OCI-LY7 (cell line): ENCODE results near the gene UVRAG. TPM values are rescaled to one million over a fixed set of nuclear protein-coding genes. Genes with fewer than 3 reads are reported as not detected.

Experiments
- BruUV-seq: library from RNA; stranded (reverse); fragments of 400-500 nt; replicated peaks from 2 replicates; lab custom pipeline; 2021; lab: Mats Ljungman, UMichigan
- CTCF ChIA-PET: fragments of 300-600 bp; sonication (Branson Sonifier 250); formaldehyde crosslinking; loops from one replicate; lab custom pipeline; 2022; ENCODE audit warnings: antibody characterized with exemption; ENCODE audit not compliant: unreplicated experiment; lab: Charles Lee
- POLR2A ChIA-PET: fragments of 300-600 bp; sonication (Branson Sonifier 250); formaldehyde crosslinking; loops from one replicate; lab custom pipeline; 2022; ENCODE audit warnings: antibody characterized with exemption; lab: Charles Lee
- DNase-seq: peaks from one replicate; pipeline ENCODE4 v3.0.0-alpha.2; 2015; ENCODE audit warnings: low spot score
- H2AFZ ChIP-seq: fragments of 200-600 bp; sonication (generic), shearing (Covaris generic); 2 replicates; pipeline ENCODE4 v1.6.1; 2014; ENCODE audit warnings: mild to moderate bottlenecking, antibody characterized with exemption, low read length, moderate library complexity
- H3K27ac ChIP-seq: fragments of 200-600 bp; sonication (generic); 2 replicates; pipeline ENCODE4 v1.5.1; 2014; ENCODE audit warnings: mixed run types, low read depth, mild to moderate bottlenecking, moderate library complexity, low read length, inconsistent platforms; ENCODE audit not compliant: poor library complexity, severe bottlenecking
- H3K36me3 ChIP-seq: fragments of 200-600 bp; sonication (generic); 2 replicates; pipeline ENCODE4 v1.6.1; 2014; ENCODE audit warnings: mild to moderate bottlenecking, antibody characterized with exemption, low read length, moderate library complexity, mixed read lengths; ENCODE audit not compliant: insufficient read depth
- H3K4me1 ChIP-seq: fragments of 200-600 bp; sonication (generic); 2 replicates; pipeline ENCODE4 v1.5.1; 2014; ENCODE audit warnings: mild to moderate bottlenecking, low read length; ENCODE audit not compliant: insufficient read depth, poor library complexity, severe bottlenecking
- H3K4me2 ChIP-seq: fragments of 200-600 bp; sonication (generic); 2 replicates; pipeline ENCODE4 v1.6.1; 2014; ENCODE audit warnings: mild to moderate bottlenecking, low read length
- H3K4me3 ChIP-seq: fragments of 200-600 bp; sonication (generic); 2 replicates; pipeline ENCODE4 v1.5.1; 2014; ENCODE audit warnings: mild to moderate bottlenecking, low read depth, low read length; ENCODE audit not compliant: poor library complexity, severe bottlenecking
- H3K79me2 ChIP-seq: fragments of 200-600 bp; sonication (generic); 2 replicates; pipeline ENCODE4 v1.6.1; 2016; ENCODE audit warnings: low read depth, mild to moderate bottlenecking, low read length, moderate library complexity, mixed read lengths; ENCODE audit not compliant: insufficient read depth
- H3K9me2 ChIP-seq: fragments of 200-600 bp; sonication (generic); 2 replicates; pipeline ENCODE4 v1.6.1; 2016; ENCODE audit warnings: mild to moderate bottlenecking, low read length, mixed read lengths; ENCODE audit not compliant: insufficient read depth
- H3K9me3 ChIP-seq: fragments of 200-600 bp; sonication (generic); 2 replicates; pipeline ENCODE4 v1.6.1; 2014; ENCODE audit warnings: mild to moderate bottlenecking, mixed run types, low read length, mixed read lengths
- H4K20me1 ChIP-seq: fragments of 200-600 bp; sonication (generic); 2 replicates; pipeline ENCODE4 v1.6.1; 2014; ENCODE audit warnings: mild to moderate bottlenecking, antibody characterized with exemption, low read length, moderate library complexity, mixed read lengths; ENCODE audit not compliant: insufficient read depth
- EZH2phosphoT487 ChIP-seq: fragments of 200-600 bp; sonication (generic); IDR thresholded peaks from 2 replicates; pipeline ENCODE4 v1.6.1; 2018; ENCODE audit warnings: low read depth, borderline replicate concordance, mild to moderate bottlenecking, mixed run types, antibody characterized with exemption, low read length, moderate library complexity, mixed read lengths
- intact Hi-C: fragments of 100-400 bp; cut with micrococcal nuclease; formaldehyde crosslinking; loops from one replicate; pipeline ENCODE4 v1.10.0; 2022; ENCODE audit not compliant: unreplicated experiment
- total RNA-seq, 2 experiments: library from RNA; depleted of rRNA in 1 of 2; stranded (reverse); fragments of >200 nt in 1 of 2; shearing (Covaris generic) in 1 of 2; gene quantifications; 2 replicates each; pipeline ENCODE4 v1.2.3, GENCODE V29; 2014 to 2022
- TF ChIP-seq, protein P1 (sequence below): fragments of 200-600 bp; sonication (generic); conservative IDR thresholded peaks from 2 replicates; pipeline ENCODE4 v1.5.1; 2014; ENCODE audit warnings: mild to moderate bottlenecking, antibody characterized with exemption, low read length, moderate library complexity, mixed read lengths

UVRAG gene
- total RNA-seq, 2 experiments from 2014 or later, result 43.7 to 73.3 TPM

DNA sequence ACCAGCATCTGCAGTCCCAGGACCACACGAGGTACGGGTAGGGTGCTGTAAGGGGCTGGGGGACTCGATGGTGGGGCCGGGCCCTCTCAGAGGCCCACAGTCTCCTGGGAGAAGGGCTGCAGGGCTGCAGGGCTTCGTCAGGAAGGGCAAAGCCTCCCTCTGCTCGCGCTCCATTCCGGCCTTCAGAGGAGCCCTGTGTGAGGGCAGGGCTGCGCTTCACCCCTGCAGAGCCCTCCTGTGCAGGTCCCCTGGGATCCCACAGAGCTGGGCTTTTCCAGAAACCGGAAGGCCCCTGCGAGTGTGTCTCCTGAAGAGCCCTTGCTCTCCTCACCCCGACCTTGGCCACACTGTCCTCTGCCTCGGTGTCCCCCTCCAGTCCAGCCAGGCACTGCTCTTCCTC lies 364.1 kb downstream of the UVRAG start:
- H3K36me3 ChIP-seq, result no peaks in the 10 kb centered on the region
- no peak overlapping the region for H3K27ac ChIP-seq
- no peak overlapping the region for H2AFZ ChIP-seq
- TF ChIP-seq EZH2phosphoT487, result no peak
- TF ChIP-seq, protein P1, sequence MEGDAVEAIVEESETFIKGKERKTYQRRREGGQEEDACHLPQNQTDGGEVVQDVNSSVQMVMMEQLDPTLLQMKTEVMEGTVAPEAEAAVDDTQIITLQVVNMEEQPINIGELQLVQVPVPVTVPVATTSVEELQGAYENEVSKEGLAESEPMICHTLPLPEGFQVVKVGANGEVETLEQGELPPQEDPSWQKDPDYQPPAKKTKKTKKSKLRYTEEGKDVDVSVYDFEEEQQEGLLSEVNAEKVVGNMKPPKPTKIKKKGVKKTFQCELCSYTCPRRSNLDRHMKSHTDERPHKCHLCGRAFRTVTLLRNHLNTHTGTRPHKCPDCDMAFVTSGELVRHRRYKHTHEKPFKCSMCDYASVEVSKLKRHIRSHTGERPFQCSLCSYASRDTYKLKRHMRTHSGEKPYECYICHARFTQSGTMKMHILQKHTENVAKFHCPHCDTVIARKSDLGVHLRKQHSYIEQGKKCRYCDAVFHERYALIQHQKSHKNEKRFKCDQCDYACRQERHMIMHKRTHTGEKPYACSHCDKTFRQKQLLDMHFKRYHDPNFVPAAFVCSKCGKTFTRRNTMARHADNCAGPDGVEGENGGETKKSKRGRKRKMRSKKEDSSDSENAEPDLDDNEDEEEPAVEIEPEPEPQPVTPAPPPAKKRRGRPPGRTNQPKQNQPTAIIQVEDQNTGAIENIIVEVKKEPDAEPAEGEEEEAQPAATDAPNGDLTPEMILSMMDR, result no peak
- DNase-seq, result no peak
- no peaks in the 10 kb centered on the region for H3K9me2 ChIP-seq
- H3K4me1 ChIP-seq, result no peaks in the 10 kb centered on the region
- H3K4me3 ChIP-seq, result no peak overlapping the region
- H3K4me2 ChIP-seq, result no peak overlapping the region
- POLR2A ChIA-PET, result no interaction called here
- no peaks in the 10 kb centered on the region for H3K9me3 ChIP-seq
- BruUV-seq, result no TSS peak
- CTCF ChIA-PET, result interaction anchor here (1.1 kb wide), 1 partner anchor 22 kb away, joined by 3 read pairs; no protein-coding TSS in a partner anchor
- H4K20me1 ChIP-seq, result no peaks in the 10 kb centered on the region
- intact Hi-C loops, result no loop called here
- no peaks in the 10 kb centered on the region for H3K79me2 ChIP-seq

DNA sequence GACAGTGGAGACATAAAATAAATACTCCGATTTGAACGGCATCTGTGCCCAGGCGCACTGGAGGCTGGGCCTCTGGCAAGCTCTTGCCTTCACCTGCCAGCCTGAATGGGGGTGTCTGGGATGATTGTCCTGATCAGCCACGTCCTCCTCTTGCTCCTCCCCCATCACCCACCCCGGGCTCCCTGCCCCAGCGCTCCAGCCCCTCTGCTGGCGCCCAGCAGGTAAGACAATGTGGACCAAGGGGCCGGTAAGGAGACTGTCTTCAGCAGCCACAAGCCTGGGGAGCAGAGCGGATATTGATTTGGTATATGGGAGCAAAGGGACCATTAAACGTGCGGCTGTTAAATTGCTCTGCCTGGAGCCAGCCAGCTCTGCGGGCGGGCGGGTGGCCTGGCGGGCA lies 366.4 kb downstream of the UVRAG start:
- ChIA-PET POLR2A (no interaction called here), CTCF (no interaction called here)
- no peaks in the 10 kb centered on the region for H3K36me3 ChIP-seq
- no peak overlapping the region for H3K4me2 ChIP-seq
- H3K27ac ChIP-seq, result no peak overlapping the region
- H3K9me3 ChIP-seq, result no peaks in the 10 kb centered on the region
- no peaks in the 10 kb centered on the region for H3K4me1 ChIP-seq
- H3K79me2 ChIP-seq, result no peaks in the 10 kb centered on the region
- intact Hi-C loops, result no loop called here
- no peak overlapping the region for H2AFZ ChIP-seq
- DNase-seq, result no peak
- no peaks in the 10 kb centered on the region for H4K20me1 ChIP-seq
- BruUV-seq, result no TSS peak
- no peaks in the 10 kb centered on the region for H3K9me2 ChIP-seq
- no peak overlapping the region for H3K4me3 ChIP-seq
- TF ChIP-seq, protein P1, result no peak
- no peak for TF ChIP-seq EZH2phosphoT487

DNA sequence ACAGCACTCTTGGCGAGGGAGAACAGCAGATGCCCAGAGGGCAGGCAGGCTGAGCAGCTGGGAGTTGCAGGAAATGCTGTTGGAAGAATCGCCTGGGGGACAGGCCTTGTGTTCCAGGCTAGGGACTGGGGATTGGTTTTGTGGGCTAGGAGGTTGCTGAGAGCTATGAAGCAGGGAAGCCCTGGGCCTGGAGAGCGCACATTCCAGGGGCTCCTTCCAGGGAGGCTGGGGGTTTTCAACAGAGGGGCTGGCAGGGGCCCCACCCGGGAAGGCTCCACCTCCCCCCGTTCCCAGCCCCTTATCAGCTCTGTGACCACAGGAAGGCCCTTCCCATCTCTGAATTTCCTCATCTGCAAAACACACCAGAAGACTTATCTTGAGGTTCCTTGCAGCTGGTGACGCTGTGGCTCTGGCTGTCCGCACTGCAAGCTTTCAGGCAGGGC lies 369.6 kb downstream of the UVRAG start:
- BruUV-seq, result no TSS peak
- intact Hi-C loops, result no loop called here
- H3K4me3 ChIP-seq, result no peak overlapping the region
- ChIA-PET POLR2A (no interaction called here), CTCF (interaction anchor here (0.5 kb wide), 1 partner anchor 624 kb away, joined by 6 read pairs; no protein-coding TSS in a partner anchor)
- no peak for DNase-seq
- H3K79me2 ChIP-seq, result no peaks in the 10 kb centered on the region
- no peaks in the 10 kb centered on the region for H4K20me1 ChIP-seq
- no peaks in the 10 kb centered on the region for H3K9me3 ChIP-seq
- TF ChIP-seq, protein P1, result no peak
- TF ChIP-seq EZH2phosphoT487, result no peak
- no peaks in the 10 kb centered on the region for H3K9me2 ChIP-seq
- no peak overlapping the region for H2AFZ ChIP-seq
- no peak overlapping the region for H3K27ac ChIP-seq
- H3K4me1 ChIP-seq, result no peaks in the 10 kb centered on the region
- H3K4me2 ChIP-seq, result no peak overlapping the region
- no peaks in the 10 kb centered on the region for H3K36me3 ChIP-seq
